Loucy (cell line): ENCODE measurements around the gene DAGLA.

Experiments
- H2AFZ ChIP-seq: fragments of 200-600 bp; sonication (generic); 2 replicates; pipeline ENCODE4 v1.6.0; 2016; ENCODE audit warnings: antibody characterized with exemption, mild to moderate bottlenecking, low read length, moderate library complexity
- H3F3A ChIP-seq: fragments of 200-600 bp; 2 replicates; pipeline ENCODE4 v1.6.0; 2016; ENCODE audit warnings: antibody characterized with exemption, low read depth, mild to moderate bottlenecking
- H3K27me3 ChIP-seq: fragments of 200-600 bp; sonication (generic); 2 replicates; pipeline ENCODE4 v1.6.1; 2014; ENCODE audit warnings: low read length, mild to moderate bottlenecking; ENCODE audit not compliant: insufficient read depth, poor library complexity, severe bottlenecking
- H3K36me3 ChIP-seq: fragments of 200-600 bp; sonication (generic); 2 replicates; pipeline ENCODE4 v1.6.1; 2016; ENCODE audit warnings: low read length; ENCODE audit not compliant: insufficient read depth
- H3K4me1 ChIP-seq: fragments of 200-600 bp; sonication (generic); 2 replicates; pipeline ENCODE4 v1.5.1; 2014; ENCODE audit warnings: low read length, mild to moderate bottlenecking; ENCODE audit not compliant: insufficient read depth, poor library complexity, severe bottlenecking
- H3K4me2 ChIP-seq: fragments of 200-600 bp; sonication (generic); 2 replicates; pipeline ENCODE4 v1.6.0; 2014; ENCODE audit warnings: antibody characterized with exemption, low read length, low read depth, mild to moderate bottlenecking; ENCODE audit not compliant: poor library complexity, severe bottlenecking
- H3K4me3 ChIP-seq: fragments of 200-600 bp; sonication (generic); 2 replicates; pipeline ENCODE4 v1.5.1; 2014; ENCODE audit warnings: low read length, mild to moderate bottlenecking, mixed read lengths; ENCODE audit not compliant: poor library complexity, severe bottlenecking
- H3K79me2 ChIP-seq: fragments of 200-600 bp; sonication (generic); 2 replicates; pipeline ENCODE4 v1.6.1; 2014; ENCODE audit warnings: low read length; ENCODE audit not compliant: insufficient read depth
- H3K9ac ChIP-seq: fragments of 200-600 bp; sonication (generic); 2 replicates; pipeline ENCODE4 v1.6.0; 2014; ENCODE audit warnings: mild to moderate bottlenecking, low read depth, low read length, moderate library complexity; ENCODE audit not compliant: poor library complexity, severe bottlenecking
- H3K9me2 ChIP-seq: fragments of 200-600 bp; sonication (generic); replicated peaks from 2 replicates; pipeline ENCODE4 v1.6.1; 2016; ENCODE audit warnings: low read depth, low read length, mixed read lengths
- H3K9me3 ChIP-seq: fragments of 200-600 bp; sonication (generic); 2 replicates; pipeline ENCODE4 v1.6.1; 2014; ENCODE audit warnings: mild to moderate bottlenecking, antibody characterized with exemption, low read length, low read depth; ENCODE audit not compliant: insufficient read depth
- H4K20me1 ChIP-seq: fragments of 200-600 bp; sonication (generic); 2 replicates; pipeline ENCODE4 v1.6.0; 2014; ENCODE audit warnings: antibody characterized with exemption, low read length, mild to moderate bottlenecking; ENCODE audit not compliant: insufficient read depth, poor library complexity, severe bottlenecking
- CTCF ChIP-seq: fragments of 200-600 bp; sonication (generic); conservative IDR thresholded peaks from 2 replicates; pipeline ENCODE4 v1.5.1; 2014; ENCODE audit warnings: mild to moderate bottlenecking, antibody characterized with exemption, low read length
- EZH2phosphoT487 ChIP-seq: fragments of 200-600 bp; IDR thresholded peaks from 2 replicates; pipeline ENCODE4 v1.6.1; 2018; ENCODE audit warnings: antibody characterized with exemption, mild to moderate bottlenecking, moderate library complexity, borderline replicate concordance

Gene DAGLA

GRCh38 chr11:61700212-61700611, 20.0 kb downstream of the DAGLA start:
- H4K20me1 ChIP-seq = no peaks in the 10 kb centered on the region
- peaks cover 26% of the 10 kb centered on the region for H3K4me1 ChIP-seq
- no peak for TF ChIP-seq CTCF
- no peak for TF ChIP-seq EZH2phosphoT487
- no peaks in the 10 kb centered on the region for H3K9me2 ChIP-seq
- H3K36me3 ChIP-seq = no peaks in the 10 kb centered on the region
- no peaks in the 10 kb centered on the region for H3K79me2 ChIP-seq
- no peak overlapping the region for H3K4me3 ChIP-seq
- H3K9ac ChIP-seq = no peak overlapping the region
- no peaks in the 10 kb centered on the region for H3F3A ChIP-seq
- H3K4me2 ChIP-seq = no peak overlapping the region
- H3K9me3 ChIP-seq = no peaks in the 10 kb centered on the region
- no peak overlapping the region for H2AFZ ChIP-seq
- no peaks in the 10 kb centered on the region for H3K27me3 ChIP-seq

DNA sequence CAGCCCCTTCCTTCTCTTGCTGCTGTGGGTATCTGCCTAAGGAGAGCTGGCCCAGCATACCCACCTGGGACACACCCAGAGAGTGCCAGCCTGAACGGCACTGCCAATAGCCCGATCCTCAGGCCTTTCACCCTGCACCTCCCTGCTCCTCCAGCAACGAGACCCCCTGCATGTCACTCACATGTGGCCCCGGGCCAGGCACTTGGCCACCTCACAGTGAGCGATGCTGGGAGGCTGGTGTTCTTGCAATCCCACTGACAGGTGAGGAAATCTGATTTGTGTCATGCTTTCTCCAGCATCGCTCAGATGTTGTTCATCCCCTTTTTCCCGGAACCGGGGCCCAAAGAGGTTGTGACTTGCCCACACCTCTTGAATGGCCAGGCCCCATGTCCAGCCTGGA, 20.5 kb downstream of the DAGLA start:
- H3K9ac ChIP-seq = no peak overlapping the region
- H3K4me2 ChIP-seq = no peak overlapping the region
- H3K9me3 ChIP-seq = no peaks in the 10 kb centered on the region
- H3K4me3 ChIP-seq = no peak overlapping the region
- no peak overlapping the region for H2AFZ ChIP-seq
- no peaks in the 10 kb centered on the region for H3K27me3 ChIP-seq
- peaks cover 26% of the 10 kb centered on the region for H3K4me1 ChIP-seq
- H3K36me3 ChIP-seq = no peaks in the 10 kb centered on the region
- H3K9me2 ChIP-seq = no peaks in the 10 kb centered on the region
- no peaks in the 10 kb centered on the region for H4K20me1 ChIP-seq
- no peaks in the 10 kb centered on the region for H3F3A ChIP-seq
- TF ChIP-seq CTCF = no peak
- TF ChIP-seq EZH2phosphoT487 = no peak
- H3K79me2 ChIP-seq = no peaks in the 10 kb centered on the region

GRCh38 chr11:61701242-61701886, 21.2 kb downstream of the DAGLA start:
- H3K4me2 ChIP-seq = no peak overlapping the region

More at GRCh38 chr11:61701242-61701886, 21.2 kb downstream of the DAGLA start:
- TF ChIP-seq EZH2phosphoT487 (no peak), CTCF (peak; percentile 55)
- H3K9me3 ChIP-seq = no peaks in the 10 kb centered on the region
- H3F3A ChIP-seq = no peaks in the 10 kb centered on the region
- no peaks in the 10 kb centered on the region for H4K20me1 ChIP-seq
- H3K27me3 ChIP-seq = no peaks in the 10 kb centered on the region
- H3K9me2 ChIP-seq = no peaks in the 10 kb centered on the region
- no peak overlapping the region for H3K9ac ChIP-seq
- H3K36me3 ChIP-seq = no peaks in the 10 kb centered on the region
- H3K4me1 ChIP-seq = peaks cover 26% of the 10 kb centered on the region
- no peak overlapping the region for H3K4me3 ChIP-seq
- no peak overlapping the region for H2AFZ ChIP-seq
- H3K79me2 ChIP-seq = no peaks in the 10 kb centered on the region
